Activated T-helper 1 cell treated with Interleukin-2 at 50 U/mL for 16 hours (primary cell): Measurements from ENCODE around the gene IGSF5.

ENCODE experiments used
- DNase-seq: peaks from one replicate; pipeline ENCODE4 v3.0.0-alpha.2; 2020; ENCODE audit warnings: low read depth

IGSF5 gene

DNA sequence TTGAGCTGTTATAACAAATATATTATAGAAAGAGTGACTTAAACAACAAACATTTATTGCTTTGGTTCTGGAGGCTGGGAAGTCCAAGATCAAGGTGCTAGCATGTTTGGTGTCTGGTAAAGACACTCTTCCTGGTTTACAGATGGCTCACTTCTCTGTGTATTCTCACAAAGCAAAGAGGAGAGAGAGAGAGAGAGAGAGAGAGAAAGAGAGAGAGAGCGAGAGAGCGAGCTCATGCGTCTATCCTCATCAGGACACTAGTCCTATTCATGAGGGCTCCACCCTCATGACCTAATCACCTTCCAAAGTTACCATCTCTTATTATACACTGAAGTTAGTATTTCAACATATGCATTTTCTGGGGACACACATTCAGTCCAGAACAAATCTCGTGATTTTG lies 89.6 kb downstream of the IGSF5 start:
- no peak for DNase-seq

- DNase-seq, result no peak
Measured at GRCh38 chr21:39837861-39838359, 92.9 kb downstream of the IGSF5 start.

DNA sequence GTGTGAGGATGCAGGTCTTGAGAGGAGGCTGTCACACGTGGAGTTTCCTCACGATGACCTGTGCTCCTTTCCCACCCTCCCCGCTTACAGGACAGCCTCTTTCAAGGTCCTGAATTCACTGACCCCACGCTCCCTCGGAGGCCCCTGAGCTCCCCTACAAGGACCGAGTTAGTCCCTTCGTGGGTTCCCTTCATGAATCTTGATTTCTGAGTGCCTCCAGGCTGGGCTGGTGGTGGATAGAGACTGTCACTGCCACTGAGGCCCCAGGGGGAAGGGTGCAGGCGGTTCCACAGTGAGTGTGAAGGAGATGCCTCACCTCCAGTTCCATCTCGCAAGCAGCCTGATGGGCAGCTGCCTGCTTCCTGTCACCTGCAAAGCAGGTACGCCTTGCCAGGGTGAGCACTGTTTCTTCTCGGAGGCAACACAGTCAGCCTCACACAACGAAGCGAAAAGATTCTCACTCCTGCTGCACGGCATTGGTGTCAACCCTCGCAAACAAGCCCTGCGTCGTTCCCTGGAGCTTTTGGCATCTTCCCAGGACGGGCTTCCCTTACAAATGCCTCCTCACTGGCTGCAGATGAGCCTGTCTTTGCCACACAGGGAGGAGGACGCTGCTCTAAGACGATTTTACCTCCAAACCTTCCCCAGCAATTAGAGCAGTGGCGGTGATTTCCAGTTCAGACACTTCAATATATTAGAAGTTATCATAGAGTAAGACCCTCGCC lies 95.6 kb downstream of the IGSF5 start:
- DNase-seq, result no peak

DNA sequence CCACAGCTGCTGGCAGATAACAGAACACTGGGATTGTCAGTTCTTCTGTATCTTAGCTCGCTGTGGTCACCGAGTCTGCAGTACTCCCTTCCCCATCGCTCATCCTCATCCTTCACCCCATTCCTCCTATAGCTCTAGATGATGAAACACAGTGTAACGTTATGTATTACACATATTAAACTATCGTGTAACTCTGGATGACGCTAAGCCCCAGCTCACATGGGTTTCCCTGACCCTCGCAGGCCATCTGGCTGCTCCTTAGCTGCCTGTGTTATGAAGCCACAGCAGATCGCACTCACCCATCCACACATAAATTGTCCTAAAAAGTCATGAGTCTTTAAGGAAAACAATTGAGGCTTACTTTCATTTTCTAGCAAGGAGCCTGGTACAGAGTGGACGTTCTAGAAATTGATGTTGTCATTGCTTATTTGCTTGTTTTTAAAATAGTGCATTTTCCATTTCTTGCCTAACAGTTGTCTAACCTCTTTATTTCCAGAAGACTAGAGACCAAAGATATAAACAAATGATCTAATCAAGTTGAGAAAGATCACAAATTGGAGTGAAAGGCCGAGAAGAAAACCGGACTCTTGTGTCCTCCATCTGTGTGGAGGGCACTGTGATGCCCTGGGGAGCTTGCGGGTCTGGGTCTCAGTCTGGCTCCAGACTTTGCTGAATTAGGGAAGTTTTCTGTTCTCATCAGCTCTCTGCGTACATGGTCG lies 97.9 kb downstream of the IGSF5 start:
- no peak for DNase-seq

GRCh38 chr21:39843483-39843882 lies 98.5 kb downstream of the IGSF5 start:
- DNase-seq, result no peak

DNA sequence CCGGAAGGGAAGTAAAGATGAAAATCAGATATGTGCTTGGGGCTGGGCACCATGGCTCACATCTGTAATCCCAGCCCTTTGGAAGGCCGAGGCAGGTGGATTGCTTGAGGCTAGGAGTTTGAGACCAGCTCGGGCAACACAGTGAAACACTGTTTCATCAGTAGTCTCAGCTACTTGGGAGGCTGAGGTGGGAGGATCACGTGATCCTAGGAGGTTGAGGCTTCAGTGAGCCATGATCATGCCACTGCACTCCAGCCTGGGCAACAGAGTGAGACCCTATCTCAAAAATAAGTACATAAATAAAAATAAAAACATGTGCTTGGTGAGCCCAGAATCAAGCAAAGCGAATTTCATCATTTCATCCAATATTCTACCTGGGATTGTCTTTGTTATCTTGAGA lies 98.9 kb downstream of the IGSF5 start:
- no peak for DNase-seq

- DNase-seq, result no peak
Measured at GRCh38 chr21:39845571-39846130, 100.7 kb downstream of the IGSF5 start.

DNA sequence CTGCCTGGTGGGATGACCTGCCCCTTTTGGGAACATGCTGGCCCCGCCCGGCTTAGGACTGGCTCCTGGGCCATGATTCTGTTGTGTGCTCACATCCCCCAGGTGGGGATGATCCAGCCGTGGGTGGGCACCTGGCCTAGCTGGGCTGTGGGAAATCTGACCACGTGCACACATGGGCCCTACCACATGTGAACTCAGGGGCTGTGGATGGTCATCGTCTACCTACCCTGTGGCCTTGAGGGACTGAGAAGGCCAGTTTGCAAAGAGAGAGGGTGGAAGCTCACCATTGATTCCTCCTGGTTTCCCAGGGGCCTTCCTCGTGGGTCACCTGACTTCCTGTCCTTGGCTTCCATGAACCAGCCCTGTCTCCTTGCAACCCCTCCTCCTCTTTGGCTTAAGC lies 102.9 kb downstream of the IGSF5 start:
- DNase-seq, result no peak

DNA sequence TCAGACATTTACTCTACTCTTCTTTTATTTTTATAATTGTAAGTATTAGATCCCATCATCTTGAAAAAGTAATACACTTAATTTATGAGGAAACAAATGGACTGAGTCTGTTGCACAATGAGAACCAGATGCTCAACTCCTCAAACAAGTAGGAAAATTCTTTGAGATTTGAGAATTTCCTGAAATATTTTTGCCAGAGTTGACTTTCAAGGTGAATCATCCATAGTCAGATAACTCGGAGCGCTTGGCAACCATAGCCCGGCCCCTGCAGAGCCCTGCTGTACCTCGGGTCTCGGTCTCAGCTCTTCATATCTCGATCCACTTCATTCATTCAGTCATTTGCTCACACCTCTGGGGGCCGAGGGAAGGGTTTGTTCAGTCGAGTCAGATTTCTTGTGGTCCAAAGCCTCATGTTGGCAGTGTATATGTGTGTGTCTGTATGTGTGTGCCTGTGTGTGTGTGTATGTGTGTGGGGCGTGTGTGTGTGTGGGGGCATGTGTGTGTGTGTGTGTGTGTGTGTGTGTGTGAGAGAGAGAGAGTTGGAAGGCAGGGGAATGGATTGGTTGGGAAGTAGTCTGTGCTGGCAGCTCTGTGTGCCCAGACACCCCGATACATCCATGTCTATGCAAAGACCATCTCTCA lies 104.2 kb downstream of the IGSF5 start:
- no peak for DNase-seq

DNA sequence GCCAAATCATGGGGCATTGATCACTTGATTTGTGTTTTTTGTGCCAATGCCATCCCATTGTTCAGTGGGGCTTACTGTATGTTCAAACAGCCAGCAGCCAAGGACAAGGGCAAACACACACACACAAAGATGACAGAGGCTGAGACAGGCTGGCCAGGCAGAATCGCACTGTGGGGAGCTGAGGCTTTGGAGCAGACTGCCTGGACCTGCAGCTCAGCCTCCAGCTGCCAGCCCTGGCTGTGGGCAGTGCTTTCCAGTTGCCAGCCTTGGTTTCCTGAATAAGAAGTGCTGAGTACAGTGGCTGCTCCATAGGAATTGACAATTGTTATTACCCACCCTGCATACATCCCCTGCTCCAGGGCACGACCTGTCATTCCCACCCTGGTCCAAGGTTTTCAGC lies 105.3 kb downstream of the IGSF5 start:
- no peak for DNase-seq

- DNase-seq, result no peak
Measured at GRCh38 chr21:39851002-39851618, 106.1 kb downstream of the IGSF5 start.
